Mucosa of descending colon (tissue), 3 donors: ENCODE measurements around the gene SNX11. TPM values are rescaled to one million over a fixed set of nuclear protein-coding genes. Genes with fewer than 3 reads are reported as not detected.

Experiments
- ATAC-seq: fragments of 200-7000 bp; cut with Tn5 transposase; one replicate; pipeline ENCODE4 v1.9.1; 2020; ENCODE audit warnings: mild to moderate bottlenecking, moderate library complexity
- DNase-seq, 3 donors: peaks; one replicate each; pipeline ENCODE4 v3.0.0-alpha.2; 2020
- H3K36me3 ChIP-seq: fragments of 200-600 bp; one replicate; pipeline ENCODE4 v1.8.0; 2021; ENCODE audit warnings: low read depth, mild to moderate bottlenecking
- H3K4me1 ChIP-seq: fragments of 200-600 bp; one replicate; pipeline ENCODE4 v1.8.0; 2021; ENCODE audit warnings: low read depth, mild to moderate bottlenecking
- H3K4me3 ChIP-seq: fragments of 200-600 bp; one replicate; pipeline ENCODE4 v1.8.0; 2021; ENCODE audit warnings: mild to moderate bottlenecking
- H3K9me3 ChIP-seq: fragments of 200-600 bp; one replicate; pipeline ENCODE4 v1.8.0; 2021; ENCODE audit warnings: mild to moderate bottlenecking
- intact Hi-C, 2 donors: fragments of 100-400 bp; cut with DNase I in 1 of 2; cut with micrococcal nuclease in 1 of 2; formaldehyde crosslinking; loops; one replicate each; pipeline versions ENCODE4 v1.11.0 to v1.11.1; 2022; cut with DNase I, micrococcal nuclease
- total RNA-seq, 3 donors: library from RNA; stranded (reverse); fragmentation: NEBNext Ultra II Directional in 2 of 3; extraction: Animal tissue kit (Norgen Biotek cat#: 25700) in 2 of 3; gene quantifications; one replicate each; pipeline versions ENCODE4 v1.2.1 to v1.2.4, GENCODE V29; 2021 to 2023
- TF ChIP-seq, protein P1 (sequence below): fragments of 200-600 bp; IDR thresholded peaks from one replicate; pipeline ENCODE4 v1.8.0; 2022; ENCODE audit warnings: antibody characterized with exemption, mild to moderate bottlenecking
- donor health status: DM: no; HTN: no; CAD: no; lungs with moderate emphysema.
- donor health status: DM: no; HTN: no; CAD: no.
- donor health status: DM: no; HTN: yes; CAD: no.

SNX11 gene
- total RNA-seq, 3 donors from 2014 or later, result 25.4 to 26.5 (median 25.4) TPM

DNA sequence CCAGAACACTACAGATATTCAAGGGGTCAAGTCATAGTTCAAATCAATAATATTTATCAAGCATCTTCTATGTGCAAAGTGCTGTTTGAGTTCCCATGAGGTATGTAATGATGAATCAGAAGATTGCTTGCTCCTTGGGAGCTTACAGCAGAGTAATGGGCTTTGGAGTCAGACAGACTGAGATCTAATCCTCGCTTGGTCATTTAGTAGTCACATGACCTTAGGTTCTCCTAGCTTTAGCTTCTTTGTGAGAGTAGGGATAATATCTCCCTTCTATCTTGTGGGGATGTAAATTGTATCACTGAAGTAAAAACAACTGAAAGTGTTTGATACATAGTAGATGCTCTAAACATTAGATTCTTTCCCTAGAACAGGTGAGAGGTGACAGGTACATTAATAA, 30.1 kb downstream of the SNX11 start:
- ATAC-seq, result no peak
- Histone ChIP-seq H3K4me1 (no peaks in the 10 kb centered on the region), H3K9me3 (no peaks in the 10 kb centered on the region), H3K36me3 (no peaks in the 10 kb centered on the region), H3K4me3 (no peak overlapping the region)
- TF ChIP-seq, protein P1, sequence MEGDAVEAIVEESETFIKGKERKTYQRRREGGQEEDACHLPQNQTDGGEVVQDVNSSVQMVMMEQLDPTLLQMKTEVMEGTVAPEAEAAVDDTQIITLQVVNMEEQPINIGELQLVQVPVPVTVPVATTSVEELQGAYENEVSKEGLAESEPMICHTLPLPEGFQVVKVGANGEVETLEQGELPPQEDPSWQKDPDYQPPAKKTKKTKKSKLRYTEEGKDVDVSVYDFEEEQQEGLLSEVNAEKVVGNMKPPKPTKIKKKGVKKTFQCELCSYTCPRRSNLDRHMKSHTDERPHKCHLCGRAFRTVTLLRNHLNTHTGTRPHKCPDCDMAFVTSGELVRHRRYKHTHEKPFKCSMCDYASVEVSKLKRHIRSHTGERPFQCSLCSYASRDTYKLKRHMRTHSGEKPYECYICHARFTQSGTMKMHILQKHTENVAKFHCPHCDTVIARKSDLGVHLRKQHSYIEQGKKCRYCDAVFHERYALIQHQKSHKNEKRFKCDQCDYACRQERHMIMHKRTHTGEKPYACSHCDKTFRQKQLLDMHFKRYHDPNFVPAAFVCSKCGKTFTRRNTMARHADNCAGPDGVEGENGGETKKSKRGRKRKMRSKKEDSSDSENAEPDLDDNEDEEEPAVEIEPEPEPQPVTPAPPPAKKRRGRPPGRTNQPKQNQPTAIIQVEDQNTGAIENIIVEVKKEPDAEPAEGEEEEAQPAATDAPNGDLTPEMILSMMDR, result no peak
- intact Hi-C loops, result no loop called here
- no peak for DNase-seq

DNA sequence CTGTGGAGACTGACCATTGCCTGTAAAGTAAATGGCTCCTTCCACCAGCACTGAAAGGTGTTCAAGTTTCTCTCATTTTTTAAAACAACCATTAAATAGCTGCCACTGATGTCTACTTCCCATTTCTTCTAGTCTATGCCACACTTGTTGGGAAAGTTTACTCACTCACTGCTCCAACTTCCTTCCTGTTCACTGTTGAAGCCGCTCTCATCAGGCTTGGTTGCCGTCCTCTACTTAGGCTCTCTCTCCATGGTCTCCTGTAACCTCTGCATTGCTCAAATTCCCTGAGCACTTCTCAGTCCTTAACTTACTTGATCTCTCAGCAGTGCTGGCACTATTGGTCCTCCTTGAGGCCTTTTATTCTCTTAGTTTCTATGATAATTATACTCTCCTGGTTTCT, 32.4 kb downstream of the SNX11 start:
- Histone ChIP-seq H3K4me1 (no peaks in the 10 kb centered on the region), H3K4me3 (no peak overlapping the region), H3K9me3 (no peaks in the 10 kb centered on the region), H3K36me3 (no peaks in the 10 kb centered on the region)
- TF ChIP-seq, protein P1, result no peak
- intact Hi-C loops, result no loop called here
- ATAC-seq, result no peak
- DNase-seq, result no peak

DNA sequence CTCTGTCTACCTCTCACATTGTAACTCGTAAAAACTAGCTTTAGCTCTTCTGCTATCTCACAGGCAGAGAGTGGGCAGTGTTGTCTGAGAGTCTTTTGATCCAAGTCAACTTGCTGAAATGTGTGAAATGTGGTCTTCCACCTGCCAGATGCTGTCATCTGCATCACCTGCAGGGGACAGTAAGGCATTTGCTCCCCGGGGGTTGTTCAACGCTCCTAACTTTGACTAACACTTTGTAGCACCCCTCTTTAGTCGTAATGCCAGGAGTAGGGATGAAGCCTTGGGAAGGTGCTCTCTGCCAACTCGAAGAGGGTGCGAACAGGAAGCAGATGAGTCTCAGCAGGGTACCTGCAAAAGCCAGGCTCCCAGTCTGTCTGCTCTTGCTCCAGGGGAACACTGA, 36.1 kb downstream of the SNX11 start:
- Histone ChIP-seq H3K9me3 (no peaks in the 10 kb centered on the region), H3K4me1 (no peaks in the 10 kb centered on the region), H3K4me3 (no peak overlapping the region), H3K36me3 (no peaks in the 10 kb centered on the region)
- DNase-seq (no peak), ATAC-seq (no peak)
- intact Hi-C loops, result no loop called here
- TF ChIP-seq, protein P1, result no peak

DNA sequence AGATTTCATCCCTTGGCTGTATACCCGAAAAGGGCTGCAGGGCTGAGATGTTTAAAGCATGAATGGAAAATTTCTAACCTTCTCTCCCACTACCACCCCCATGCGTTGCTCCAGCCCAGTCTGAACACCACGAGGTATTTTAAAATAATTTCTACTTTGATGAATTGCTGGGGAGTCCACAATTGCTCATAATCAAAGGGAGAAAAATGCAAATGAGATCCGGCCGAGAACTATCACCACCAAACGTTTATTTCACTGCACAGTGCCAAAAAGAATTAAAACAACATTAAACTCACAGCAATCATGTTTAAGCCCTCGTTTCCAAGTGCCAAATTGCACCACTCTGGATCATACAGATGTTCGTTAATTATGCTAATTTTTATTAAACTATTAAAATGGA, 36.7 kb downstream of the SNX11 start:
- DNase-seq (no peak), ATAC-seq (no peak)
- Histone ChIP-seq H3K4me1 (no peaks in the 10 kb centered on the region), H3K36me3 (no peaks in the 10 kb centered on the region), H3K9me3 (no peaks in the 10 kb centered on the region), H3K4me3 (no peak overlapping the region)
- TF ChIP-seq, protein P1, result no peak
- intact Hi-C loops, result no loop called here

DNA sequence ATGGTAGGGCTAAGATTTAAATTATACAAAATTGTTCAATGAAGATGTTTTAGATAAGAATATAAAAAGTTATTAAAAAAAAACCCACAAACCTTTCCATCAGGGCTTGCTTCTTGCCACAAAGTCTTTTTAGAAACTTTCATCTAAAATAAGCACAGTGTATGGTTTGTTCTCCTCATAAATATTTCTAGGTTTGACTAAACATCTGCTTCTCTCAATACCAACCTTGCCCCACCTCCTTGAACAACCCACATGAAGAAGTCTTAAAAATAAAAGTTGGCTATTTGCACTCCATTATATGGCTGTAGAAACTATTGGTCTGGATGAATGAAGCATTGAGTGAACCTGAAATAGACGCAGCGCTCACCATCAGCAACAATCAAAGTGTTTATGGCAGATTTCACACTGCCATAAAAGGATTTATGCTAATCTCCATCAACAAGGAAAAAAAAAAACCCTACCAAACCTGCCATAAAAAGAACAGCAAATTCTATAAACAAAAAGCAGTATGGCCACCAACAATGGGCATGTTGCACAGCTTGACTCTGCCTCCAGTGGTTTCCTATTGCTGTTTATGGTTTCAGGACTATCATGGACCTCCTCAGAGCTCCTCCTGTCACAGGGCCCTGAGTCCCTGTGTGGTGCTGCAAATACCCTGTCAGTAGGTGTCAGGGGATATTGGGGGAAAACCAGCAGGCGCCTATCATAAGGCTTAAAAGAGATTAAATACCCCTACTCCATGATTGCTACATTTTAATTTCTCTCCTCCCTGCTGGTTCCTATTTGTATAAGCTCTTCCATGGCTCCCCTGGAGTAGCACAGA, 37.6 kb downstream of the SNX11 start:
- no peaks in the 10 kb centered on the region for H3K9me3 ChIP-seq
- DNase-seq (no peak), ATAC-seq (no peak)
- no peaks in the 10 kb centered on the region for H3K4me1 ChIP-seq
- intact Hi-C loops, result no loop called here
- TF ChIP-seq, protein P1, result no peak
- no peaks in the 10 kb centered on the region for H3K36me3 ChIP-seq
- H3K4me3 ChIP-seq, result no peak overlapping the region
